Neural progenitor cell (in vitro differentiated cells): ENCODE data around the gene SH3BP5. TPM values are rescaled to one million over a fixed set of nuclear protein-coding genes. Genes with fewer than 3 reads are reported as not detected.

Experiments used
- DNase-seq: peaks from one replicate; pipeline ENCODE4 v3.0.0-alpha.2; 2016; ENCODE audit warnings: low spot score
- H2AFZ ChIP-seq: fragments of 200-600 bp; sonication (generic); replicated peaks from 2 replicates; pipeline ENCODE4 v1.6.1; 2016; ENCODE audit warnings: antibody characterized with exemption
- H3F3A ChIP-seq: fragments of 200-600 bp; sonication (generic); 2 replicates; pipeline ENCODE4 v1.6.1; 2016; ENCODE audit warnings: antibody characterized with exemption, low read depth
- H3K27ac ChIP-seq: fragments of 200-600 bp; sonication (generic); 2 replicates; pipeline ENCODE4 v1.5.1; 2016; ENCODE audit warnings: mild to moderate bottlenecking
- H3K27me3 ChIP-seq: fragments of 200-600 bp; sonication (generic); 2 replicates; pipeline ENCODE4 v1.6.1; 2016; ENCODE audit warnings: mild to moderate bottlenecking, moderate library complexity
- H3K36me3 ChIP-seq: fragments of 200-600 bp; sonication (generic); 2 replicates; pipeline ENCODE4 v1.5.1; 2016
- H3K4me1 ChIP-seq: fragments of 200-600 bp; sonication (generic); 2 replicates; pipeline ENCODE4 v1.6.1; 2016; ENCODE audit warnings: mixed run types
- H3K4me2 ChIP-seq: fragments of 200-600 bp; sonication (generic); 2 replicates; pipeline ENCODE4 v1.6.1; 2016
- H3K4me3 ChIP-seq: fragments of 200-600 bp; sonication (generic); 2 replicates; pipeline ENCODE4 v1.5.1; 2016
- H3K79me2 ChIP-seq: fragments of 200-600 bp; sonication (generic); 2 replicates; pipeline ENCODE4 v1.6.1; 2016; ENCODE audit warnings: low read depth
- H3K9ac ChIP-seq: fragments of 200-600 bp; sonication (generic); 2 replicates; pipeline ENCODE4 v1.6.1; 2016
- H3K9me3 ChIP-seq: fragments of 200-600 bp; sonication (generic); 2 replicates; pipeline ENCODE4 v1.5.1; 2016; ENCODE audit warnings: low read depth
- H4K20me1 ChIP-seq: fragments of 200-600 bp; sonication (generic); 2 replicates; pipeline ENCODE4 v1.6.1; 2016; ENCODE audit warnings: low read depth
- H3K27ac Mint-ChIP-seq: 3 replicates; pipeline ENCODE4 v1.8.0; 2021; ENCODE audit warnings: mixed read lengths
- H3K27me3 Mint-ChIP-seq: 2 replicates; pipeline ENCODE4 v1.8.0; 2022; ENCODE audit warnings: low read depth, mild to moderate bottlenecking, inconsistent platforms, moderate library complexity, mixed read lengths; ENCODE audit not compliant: insufficient read depth
- H3K36me3 Mint-ChIP-seq: 3 replicates; pipeline ENCODE4 v1.8.0; 2021; ENCODE audit warnings: mixed read lengths
- H3K4me1 Mint-ChIP-seq: 3 replicates; pipeline ENCODE4 v1.8.0; 2021; ENCODE audit warnings: mixed read lengths
- H3K4me3 Mint-ChIP-seq: 3 replicates; pipeline ENCODE4 v1.8.0; 2021; ENCODE audit warnings: mild to moderate bottlenecking, moderate library complexity, mixed read lengths
- H3K9me3 Mint-ChIP-seq: 3 replicates; pipeline ENCODE4 v1.8.0; 2020; ENCODE audit warnings: mixed read lengths
- CTCF ChIP-seq: fragments of 200-600 bp; sonication (generic); IDR thresholded peaks from 2 replicates; pipeline ENCODE4 v1.5.1; 2017; ENCODE audit warnings: antibody characterized with exemption, mild to moderate bottlenecking
- EZH2 ChIP-seq: fragments of 200-600 bp; sonication (generic); IDR thresholded peaks from 2 replicates; pipeline ENCODE4 v1.6.1; 2017; ENCODE audit warnings: antibody characterized with exemption, mild to moderate bottlenecking, moderate library complexity
- EZH2phosphoT487 ChIP-seq: fragments of 200-600 bp; sonication (generic); IDR thresholded peaks from 2 replicates; pipeline ENCODE4 v1.6.1; 2017; ENCODE audit warnings: antibody characterized with exemption
- total RNA-seq: library from RNA; depleted of rRNA; stranded (reverse); fragments of >200 nt; gene quantifications from 2 replicates; pipeline ENCODE4 v1.2.3, GENCODE V29; 2015; ENCODE audit warnings: low replicate concordance

SH3BP5 gene
- total RNA-seq, 1 donor from 2014 or later = 11.2 TPM

- no peak for DNase-seq
- Mint-ChIP-seq H3K27ac (no peak overlapping the region), H3K4me1 (no peaks in the 10 kb centered on the region), H3K9me3 (no peaks in the 10 kb centered on the region), H3K4me3 (no peak overlapping the region), H3K36me3 (peaks cover 37% of the 10 kb centered on the region), H3K27me3 (peaks cover 5% of the 10 kb centered on the region)
- Histone ChIP-seq H3K9ac (no peak overlapping the region), H3K79me2 (no peaks in the 10 kb centered on the region), H3K4me2 (no peak overlapping the region), H3K27ac (no peak overlapping the region), H3K27me3 (no peaks in the 10 kb centered on the region), H3K4me3 (no peak overlapping the region), H3F3A (peaks cover 3% of the 10 kb centered on the region), H3K9me3 (no peaks in the 10 kb centered on the region), H3K4me1 (no peaks in the 10 kb centered on the region), H3K36me3 (no peaks in the 10 kb centered on the region), H2AFZ (no peak overlapping the region), H4K20me1 (no peaks in the 10 kb centered on the region)
- TF ChIP-seq EZH2 (no peak), EZH2phosphoT487 (no peak), CTCF (no peak)
These were observed 71.9 kb downstream of the SH3BP5 start for GRCh38 chr3:15260531-15260930.

- Histone ChIP-seq H4K20me1 (no peaks in the 10 kb centered on the region), H3K4me2 (no peak overlapping the region), H3K9ac (no peak overlapping the region), H3F3A (peaks cover 3% of the 10 kb centered on the region), H3K4me3 (no peak overlapping the region), H3K36me3 (no peaks in the 10 kb centered on the region), H3K79me2 (no peaks in the 10 kb centered on the region), H2AFZ (no peak overlapping the region), H3K27me3 (no peaks in the 10 kb centered on the region), H3K27ac (no peak overlapping the region), H3K4me1 (no peaks in the 10 kb centered on the region), H3K9me3 (no peaks in the 10 kb centered on the region)
- Mint-ChIP-seq H3K4me1 (no peaks in the 10 kb centered on the region), H3K9me3 (no peaks in the 10 kb centered on the region), H3K36me3 (peaks cover 39% of the 10 kb centered on the region), H3K4me3 (no peak overlapping the region), H3K27me3 (peaks cover 5% of the 10 kb centered on the region), H3K27ac (no peak overlapping the region)
- no peak for DNase-seq
- TF ChIP-seq EZH2phosphoT487 = no peak
- no peak for TF ChIP-seq EZH2
- TF ChIP-seq CTCF = no peak
These were observed 73.7 kb downstream of the SH3BP5 start for GRCh38 chr3:15258720-15259119.

GRCh38 chr3:15256861-15257341 lies 75.5 kb downstream of the SH3BP5 start:
- TF ChIP-seq CTCF (no peak), EZH2 (no peak), EZH2phosphoT487 (no peak)
- Mint-ChIP-seq H3K4me3 (no peak overlapping the region), H3K4me1 (no peaks in the 10 kb centered on the region), H3K9me3 (no peaks in the 10 kb centered on the region), H3K27ac (no peak overlapping the region), H3K36me3 (peaks cover 48% of the 10 kb centered on the region), H3K27me3 (peaks cover 5% of the 10 kb centered on the region)
- Histone ChIP-seq H3K79me2 (no peaks in the 10 kb centered on the region), H3K4me1 (no peaks in the 10 kb centered on the region), H3K9ac (no peak overlapping the region), H3K27ac (no peak overlapping the region), H3K4me2 (no peak overlapping the region), H3K4me3 (no peak overlapping the region), H2AFZ (no peak overlapping the region), H3K27me3 (no peaks in the 10 kb centered on the region), H3K36me3 (peaks cover 7% of the 10 kb centered on the region), H3F3A (peaks cover 3% of the 10 kb centered on the region), H3K9me3 (no peaks in the 10 kb centered on the region), H4K20me1 (no peaks in the 10 kb centered on the region)
- no peak for DNase-seq
